WTC11 (cell line): ENCODE measurements around the gene UVRAG.

ENCODE experiments used
- ATF3 ChIP-seq: sonication (generic); formaldehyde crosslinking; conservative IDR thresholded peaks from 2 replicates; pipeline ENCODE4 v1.8.1; 2022; ENCODE audit warnings: mild to moderate bottlenecking, missing genetic modification reagents
- CREM ChIP-seq: sonication (generic); formaldehyde crosslinking; IDR thresholded peaks from 2 replicates; pipeline ENCODE4 v1.8.1; 2022; ENCODE audit warnings: mild to moderate bottlenecking, missing genetic modification reagents, moderate library complexity
- CTCF ChIP-seq: fragments of 200-600 bp; IDR thresholded peaks from 2 replicates; pipeline ENCODE4 v1.8.0; 2022; ENCODE audit warnings: antibody characterized with exemption
- FOXJ3 ChIP-seq: sonication (generic); formaldehyde crosslinking; IDR thresholded peaks from 2 replicates; pipeline ENCODE4 v1.9.0; 2021; ENCODE audit warnings: missing genetic modification reagents, mild to moderate bottlenecking, borderline replicate concordance
- MYBL2 ChIP-seq: sonication (generic); formaldehyde crosslinking; IDR thresholded peaks from 2 replicates; pipeline ENCODE4 v1.8.1; 2023; ENCODE audit warnings: mild to moderate bottlenecking, moderate library complexity, missing genetic modification reagents
- SP1 ChIP-seq: sonication (generic); formaldehyde crosslinking; conservative IDR thresholded peaks from 2 replicates; pipeline ENCODE4 v1.8.1; 2022; ENCODE audit warnings: missing genetic modification reagents
- TEAD4 ChIP-seq: sonication (generic); formaldehyde crosslinking; IDR thresholded peaks from 2 replicates; pipeline ENCODE4 v1.8.0; 2022; ENCODE audit warnings: mild to moderate bottlenecking, missing genetic modification reagents
- ZNF263 ChIP-seq: sonication (generic); formaldehyde crosslinking; IDR thresholded peaks from 2 replicates; pipeline ENCODE4 v1.8.1; 2022; ENCODE audit warnings: low read depth, mild to moderate bottlenecking, moderate library complexity, missing genetic modification reagents
- ZNF416 ChIP-seq: fragments of 250-450 bp; sonication (Bioruptor Pico); IDR thresholded peaks from 2 replicates; pipeline ENCODE4 v1.9.0; 2021; ENCODE audit warnings: mild to moderate bottlenecking, inconsistent platforms
- TF ChIP-seq, protein P1 (sequence below): sonication (generic); formaldehyde crosslinking; IDR thresholded peaks from 2 replicates; pipeline ENCODE4 v1.8.1; 2022; ENCODE audit warnings: low read depth, missing genetic modification reagents, borderline replicate concordance

DNA sequence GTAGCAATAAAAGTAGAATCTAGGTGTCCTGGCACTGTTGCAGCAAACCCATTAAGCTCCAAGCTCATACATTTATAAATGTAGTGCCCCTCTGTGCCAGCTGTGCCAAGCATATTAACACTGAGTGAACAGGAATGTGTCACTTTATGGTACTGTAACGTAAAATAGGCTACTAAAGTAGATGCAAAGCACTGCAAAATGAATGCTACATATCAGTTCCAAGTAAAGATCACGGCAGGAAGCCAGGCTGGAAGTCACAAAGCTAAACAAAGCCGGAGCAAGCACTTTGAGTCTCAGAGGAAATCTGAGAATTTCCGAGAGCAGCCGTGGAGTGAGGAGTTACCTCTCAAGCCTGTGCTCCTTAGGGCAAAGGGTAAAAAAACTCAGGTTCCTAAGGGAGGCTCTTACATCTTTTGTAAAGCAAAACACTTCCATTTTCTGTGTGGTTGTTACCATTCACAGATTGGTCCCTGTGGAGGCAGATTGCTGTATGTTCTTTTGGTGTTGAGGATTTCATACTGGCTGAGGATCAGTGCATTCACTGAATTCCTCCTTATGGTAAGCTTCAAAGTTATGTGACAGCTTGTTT is 305.6 kb downstream of the UVRAG start:
- TF ChIP-seq, protein P1, sequence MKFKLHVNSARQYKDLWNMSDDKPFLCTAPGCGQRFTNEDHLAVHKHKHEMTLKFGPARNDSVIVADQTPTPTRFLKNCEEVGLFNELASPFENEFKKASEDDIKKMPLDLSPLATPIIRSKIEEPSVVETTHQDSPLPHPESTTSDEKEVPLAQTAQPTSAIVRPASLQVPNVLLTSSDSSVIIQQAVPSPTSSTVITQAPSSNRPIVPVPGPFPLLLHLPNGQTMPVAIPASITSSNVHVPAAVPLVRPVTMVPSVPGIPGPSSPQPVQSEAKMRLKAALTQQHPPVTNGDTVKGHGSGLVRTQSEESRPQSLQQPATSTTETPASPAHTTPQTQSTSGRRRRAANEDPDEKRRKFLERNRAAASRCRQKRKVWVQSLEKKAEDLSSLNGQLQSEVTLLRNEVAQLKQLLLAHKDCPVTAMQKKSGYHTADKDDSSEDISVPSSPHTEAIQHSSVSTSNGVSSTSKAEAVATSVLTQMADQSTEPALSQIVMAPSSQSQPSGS (CRISPR knock-in tag), result no peak
- TF ChIP-seq CTCF (no peak), ZNF416 (no peak), TEAD4 (no peak), ATF3 (CRISPR knock-in tag) (no peak), SP1 (CRISPR knock-in tag) (no peak), MYBL2 (no peak), ZNF263 (CRISPR knock-in tag) (no peak), CREM (no peak), FOXJ3 (no peak)
